Panc1 (cell line): ENCODE results near the gene NSMCE1. TPM values are rescaled to one million over a fixed set of nuclear protein-coding genes. Genes with fewer than 3 reads are reported as not detected.

Experiments
- ATAC-seq: fragments of 200-7000 bp; cut with Tn5 transposase; 2 replicates; pipeline ENCODE4 v1.9.1; 2020; ENCODE audit warnings: mild to moderate bottlenecking, moderate library complexity
- BruUV-seq: library from RNA; stranded (reverse); fragments of 400-500 nt; replicated peaks from 2 replicates; lab custom pipeline; 2021; lab: Mats Ljungman, UMichigan
- CTCF ChIA-PET: fragments of 300-600 bp; sonication (Branson Sonifier 250); formaldehyde crosslinking; loops from one replicate; lab custom pipeline; 2022; ENCODE audit warnings: antibody characterized with exemption; lab: Charles Lee
- POLR2A ChIA-PET: fragments of 300-600 bp; sonication (Branson Sonifier 250); formaldehyde crosslinking; loops from one replicate; lab custom pipeline; 2022; ENCODE audit warnings: antibody characterized with exemption; lab: Charles Lee
- DNase-seq: peaks from one replicate; pipeline ENCODE4 v3.0.0-alpha.2; 2010; ENCODE audit warnings: low read depth, low spot score
- H3K27ac ChIP-seq: 2 replicates; pipeline ENCODE4 v1.5.1; 2011; ENCODE audit warnings: mild to moderate bottlenecking, low read length, inconsistent platforms
- H3K27me3 ChIP-seq: fragments of 200-500 bp; sonication (Bioruptor generic); 2 replicates; pipeline ENCODE4 v1.6.0; 2014; ENCODE audit warnings: low read length, inconsistent platforms; ENCODE audit not compliant: control insufficient read depth, insufficient read depth
- H3K36me3 ChIP-seq: fragments of 200-500 bp; sonication (Bioruptor generic); 2 replicates; pipeline ENCODE4 v1.5.1; 2014; ENCODE audit warnings: inconsistent platforms, mild to moderate bottlenecking, low read length, moderate library complexity; ENCODE audit not compliant: control insufficient read depth, insufficient read depth
- H3K4me1 ChIP-seq: 2 replicates; pipeline ENCODE4 v1.5.1; 2011; ENCODE audit warnings: inconsistent platforms, mild to moderate bottlenecking, low read length, moderate library complexity; ENCODE audit not compliant: control insufficient read depth, insufficient read depth
- H3K4me3 ChIP-seq, 2 experiments: 2 replicates each; pipeline ENCODE4 v1.5.1; 2011 to 2012; ENCODE audit warnings: low read depth in 2 of 2, low read length in 2 of 2, mild to moderate bottlenecking in 2 of 2, inconsistent platforms in 1 of 2, moderate library complexity in 1 of 2
- H3K9me3 ChIP-seq: fragments of 200-500 bp; sonication (Bioruptor generic); 2 replicates; pipeline ENCODE4 v1.5.1; 2014; ENCODE audit warnings: low read depth, mild to moderate bottlenecking, inconsistent platforms, low read length, moderate library complexity; ENCODE audit not compliant: control insufficient read depth, insufficient read depth
- POLR2AphosphoS5 ChIP-seq: IDR thresholded peaks from 2 replicates; pipeline ENCODE4 v1.6.1; 2012; ENCODE audit warnings: mild to moderate bottlenecking, low read depth, low read length, moderate library complexity
- REST ChIP-seq, 2 experiments: IDR thresholded peaks; 2 replicates each; pipeline ENCODE4 v1.6.1; 2011 to 2012; ENCODE audit warnings: low read depth in 2 of 2, control low read depth in 1 of 2, low read length in 1 of 2, mild to moderate bottlenecking in 1 of 2, moderate library complexity in 1 of 2; ENCODE audit not compliant: insufficient read depth in 1 of 2
- SIN3A ChIP-seq: IDR thresholded peaks from 2 replicates; pipeline ENCODE4 v1.6.1; 2012; ENCODE audit warnings: low read depth, mild to moderate bottlenecking, low read length, moderate library complexity, borderline replicate concordance; ENCODE audit not compliant: insufficient read depth
- TCF7L2 ChIP-seq: IDR thresholded peaks from 2 replicates; pipeline ENCODE4 v1.6.1; 2011; ENCODE audit warnings: mild to moderate bottlenecking, low read depth, low read length, inconsistent platforms
- in situ Hi-C: cut with HindIII; loops from 2 replicates; pipeline ENCODE4 v1.10.0; 2016; ENCODE audit warnings: low sequenced_read_pairs, low pct_unique_long_range_greater_than_20kb
- intact Hi-C: fragments of 100-400 bp; cut with micrococcal nuclease; formaldehyde crosslinking; loops from one replicate; pipeline ENCODE4 v1.10.0; 2022; ENCODE audit not compliant: unreplicated experiment
- total RNA-seq: library from RNA; stranded (reverse); gene quantifications from one replicate; pipeline ENCODE4 v1.2.1, GENCODE V29; 2021; ENCODE audit not compliant: unreplicated experiment
- TF ChIP-seq, protein P1 (sequence below): fragments of 450-650 bp; IDR thresholded peaks from 2 replicates; pipeline ENCODE4 v1.5.1; 2017; ENCODE audit warnings: mild to moderate bottlenecking

The NSMCE1 gene
- total RNA-seq, 1 experiment from 2014 or later: 48.2 TPM

- ChIA-PET POLR2A (no interaction called here), CTCF (no interaction called here)
- Histone ChIP-seq H3K4me3 (peak overlapping the region; percentile 81 to 95), H3K36me3 (no peaks in the 10 kb centered on the region), H3K9me3 (no peaks in the 10 kb centered on the region), H3K27me3 (no peaks in the 10 kb centered on the region), H3K4me1 (peaks cover 7% of the 10 kb centered on the region; the same call in 1 of the 2 replicates), H3K27ac (peak overlapping the region; percentile 95)
- TSS peak; percentile 82 for BruUV-seq
- intact Hi-C loops: no loop called here
- in situ Hi-C loops: no loop called here
- ATAC-seq: no peak
- TF ChIP-seq, protein P1, sequence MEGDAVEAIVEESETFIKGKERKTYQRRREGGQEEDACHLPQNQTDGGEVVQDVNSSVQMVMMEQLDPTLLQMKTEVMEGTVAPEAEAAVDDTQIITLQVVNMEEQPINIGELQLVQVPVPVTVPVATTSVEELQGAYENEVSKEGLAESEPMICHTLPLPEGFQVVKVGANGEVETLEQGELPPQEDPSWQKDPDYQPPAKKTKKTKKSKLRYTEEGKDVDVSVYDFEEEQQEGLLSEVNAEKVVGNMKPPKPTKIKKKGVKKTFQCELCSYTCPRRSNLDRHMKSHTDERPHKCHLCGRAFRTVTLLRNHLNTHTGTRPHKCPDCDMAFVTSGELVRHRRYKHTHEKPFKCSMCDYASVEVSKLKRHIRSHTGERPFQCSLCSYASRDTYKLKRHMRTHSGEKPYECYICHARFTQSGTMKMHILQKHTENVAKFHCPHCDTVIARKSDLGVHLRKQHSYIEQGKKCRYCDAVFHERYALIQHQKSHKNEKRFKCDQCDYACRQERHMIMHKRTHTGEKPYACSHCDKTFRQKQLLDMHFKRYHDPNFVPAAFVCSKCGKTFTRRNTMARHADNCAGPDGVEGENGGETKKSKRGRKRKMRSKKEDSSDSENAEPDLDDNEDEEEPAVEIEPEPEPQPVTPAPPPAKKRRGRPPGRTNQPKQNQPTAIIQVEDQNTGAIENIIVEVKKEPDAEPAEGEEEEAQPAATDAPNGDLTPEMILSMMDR: no peak
- no peak for DNase-seq
Observed at GRCh38 chr16:27204312-27204915, 64.2 kb downstream of the NSMCE1 start.

DNA sequence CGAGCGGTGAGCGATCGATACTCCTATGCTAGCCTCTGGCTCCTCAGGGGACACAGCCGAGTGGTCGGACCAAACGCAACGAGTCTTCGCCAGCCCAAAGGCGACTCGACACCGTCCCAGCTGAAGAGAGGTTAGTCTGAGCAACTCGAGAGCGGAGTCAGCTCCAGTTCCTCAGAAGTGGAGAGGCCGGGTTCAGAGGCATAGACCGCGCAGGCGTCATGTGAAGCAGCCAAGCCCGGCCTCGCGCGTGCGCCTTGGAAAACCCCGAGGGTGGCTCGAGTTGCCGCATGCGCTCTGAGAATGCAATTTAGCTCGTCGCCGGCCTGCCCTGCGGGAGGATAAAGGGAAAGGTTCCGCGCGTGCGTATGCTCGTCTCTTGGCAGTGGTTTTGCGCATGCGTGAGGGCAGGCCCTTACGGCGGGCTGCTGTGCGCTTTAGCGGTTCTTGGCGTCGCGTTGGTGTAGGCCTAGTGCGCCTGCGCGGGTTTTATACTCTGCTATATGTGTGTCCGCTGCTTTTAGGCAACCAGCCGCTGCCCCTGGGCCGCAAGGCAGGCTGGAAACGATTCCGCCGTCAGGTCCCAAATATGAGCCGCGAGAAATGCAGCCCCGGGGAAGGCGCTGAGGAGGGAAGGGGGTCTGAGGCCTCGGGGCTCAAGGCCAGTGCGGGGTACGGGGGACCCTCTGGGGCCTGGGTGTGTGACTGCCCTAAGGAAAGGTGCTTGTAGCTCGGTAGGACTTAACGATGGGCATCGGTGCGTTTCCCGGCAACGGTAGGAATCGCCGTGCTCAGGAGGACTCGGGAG is 64.9 kb downstream of the NSMCE1 start, which contains the start of gene KDM8:
KDM8 (plus strand) TSS at position 20 of the 805 bp plus-strand sequence. CDS start 6,598 bp downstream, outside the sequence.
- ATAC-seq (peak; percentile 96), DNase-seq (peak; percentile 99)
- TF ChIP-seq TCF7L2 (peak; percentile 88), SIN3A (no peak), POLR2AphosphoS5 (peak; percentile 92), REST (IDR thresholded peaks at IDR 0.05; ENCODE audit: insufficient read depth in 1 of 2, low read depth in 2 of 2, low read length in 1 of 2) (no peak)
- TF ChIP-seq, protein P1: no peak
- in situ Hi-C loops: no loop called here
- POLR2A ChIA-PET: no interaction called here
- H3K36me3 ChIP-seq: no peaks in the 10 kb centered on the region
- peaks cover 7% of the 10 kb centered on the region; the same call in 1 of the 2 replicates for H3K4me1 ChIP-seq
- no TSS peak for BruUV-seq
- CTCF ChIA-PET: no interaction called here
- peak within 1 kb of the TSS; percentile 81 to 95 for H3K4me3 ChIP-seq
- H3K27me3 ChIP-seq: no peaks in the 10 kb centered on the region
- no peaks in the 10 kb centered on the region for H3K9me3 ChIP-seq
- peak within 1 kb of the TSS; percentile 95 for H3K27ac ChIP-seq
- intact Hi-C loops: no loop called here
